Measurements from ENCODE around the gene PCNX2.

PCNX2 gene

DNA sequence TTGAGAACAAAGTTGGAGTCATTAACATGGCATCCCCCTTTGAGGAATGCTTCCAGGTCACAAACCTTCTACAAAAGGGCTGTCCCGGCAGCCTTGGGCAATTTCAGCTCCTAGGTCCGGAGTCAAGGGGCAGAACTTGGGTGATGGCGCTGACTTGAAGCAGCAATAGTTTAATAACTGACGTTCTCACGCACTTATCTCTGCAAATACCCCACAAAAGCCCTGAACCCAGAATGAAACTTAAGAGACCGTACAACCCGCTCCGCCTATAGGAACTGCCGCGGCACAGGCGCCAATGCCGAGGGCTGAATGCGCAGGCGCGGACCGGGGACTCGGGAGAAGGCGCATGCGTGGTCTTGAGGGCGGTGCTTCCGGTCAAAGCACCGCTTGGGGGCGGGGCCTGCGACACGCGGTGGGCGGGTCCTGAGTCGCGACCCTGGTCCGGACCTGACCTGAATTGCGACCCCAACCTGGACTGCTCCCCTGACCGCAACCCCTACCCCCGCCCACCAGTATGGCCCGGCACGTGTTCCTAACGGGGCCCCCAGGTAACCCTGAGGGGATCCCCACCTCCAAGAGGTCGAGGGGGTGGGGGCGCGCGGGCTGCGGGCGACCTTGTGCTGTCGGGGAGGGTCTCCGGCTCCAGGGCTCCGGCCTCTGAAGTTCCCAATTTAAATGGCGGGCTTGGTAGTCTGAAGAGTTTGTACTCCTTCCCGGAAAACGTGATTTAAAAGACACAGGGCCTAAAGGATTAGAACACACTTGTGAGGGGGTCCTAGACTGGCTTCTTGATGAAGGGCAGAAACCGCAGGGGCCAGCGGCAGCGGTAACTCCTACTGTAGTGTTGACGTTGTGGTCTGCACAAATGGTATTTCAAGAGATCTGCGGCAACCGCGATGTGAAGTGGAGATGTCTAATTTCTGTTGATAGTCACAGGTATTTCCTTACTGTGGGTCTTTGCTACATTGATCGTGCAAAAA, 345.0 kb downstream of the PCNX2 start, which contains the start of gene NTPCR:
NTPCR (plus strand) TSS at position 415 of the 980 bp plus-strand sequence; CDS start at position 515, 100 bp downstream.
- Histone ChIP-seq H3K4me1 (peaks cover 7% of the 10 kb centered on the region), H3K36me3 (no peaks in the 10 kb centered on the region; the same call in 1 of the 2 replicates), H3K4me3 (ENCODE audit: low read depth, low read length) (peak within 1 kb of the TSS; percentile 84), H3K9me3 (no peaks in the 10 kb centered on the region), H3K27me3 (no peaks in the 10 kb centered on the region)
- peak; percentile 97 for DNase-seq
- TF ChIP-seq, protein P1, sequence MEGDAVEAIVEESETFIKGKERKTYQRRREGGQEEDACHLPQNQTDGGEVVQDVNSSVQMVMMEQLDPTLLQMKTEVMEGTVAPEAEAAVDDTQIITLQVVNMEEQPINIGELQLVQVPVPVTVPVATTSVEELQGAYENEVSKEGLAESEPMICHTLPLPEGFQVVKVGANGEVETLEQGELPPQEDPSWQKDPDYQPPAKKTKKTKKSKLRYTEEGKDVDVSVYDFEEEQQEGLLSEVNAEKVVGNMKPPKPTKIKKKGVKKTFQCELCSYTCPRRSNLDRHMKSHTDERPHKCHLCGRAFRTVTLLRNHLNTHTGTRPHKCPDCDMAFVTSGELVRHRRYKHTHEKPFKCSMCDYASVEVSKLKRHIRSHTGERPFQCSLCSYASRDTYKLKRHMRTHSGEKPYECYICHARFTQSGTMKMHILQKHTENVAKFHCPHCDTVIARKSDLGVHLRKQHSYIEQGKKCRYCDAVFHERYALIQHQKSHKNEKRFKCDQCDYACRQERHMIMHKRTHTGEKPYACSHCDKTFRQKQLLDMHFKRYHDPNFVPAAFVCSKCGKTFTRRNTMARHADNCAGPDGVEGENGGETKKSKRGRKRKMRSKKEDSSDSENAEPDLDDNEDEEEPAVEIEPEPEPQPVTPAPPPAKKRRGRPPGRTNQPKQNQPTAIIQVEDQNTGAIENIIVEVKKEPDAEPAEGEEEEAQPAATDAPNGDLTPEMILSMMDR (IDR thresholded peaks at IDR 0.05; ENCODE audit: low read depth, low read length): no peak

DNA sequence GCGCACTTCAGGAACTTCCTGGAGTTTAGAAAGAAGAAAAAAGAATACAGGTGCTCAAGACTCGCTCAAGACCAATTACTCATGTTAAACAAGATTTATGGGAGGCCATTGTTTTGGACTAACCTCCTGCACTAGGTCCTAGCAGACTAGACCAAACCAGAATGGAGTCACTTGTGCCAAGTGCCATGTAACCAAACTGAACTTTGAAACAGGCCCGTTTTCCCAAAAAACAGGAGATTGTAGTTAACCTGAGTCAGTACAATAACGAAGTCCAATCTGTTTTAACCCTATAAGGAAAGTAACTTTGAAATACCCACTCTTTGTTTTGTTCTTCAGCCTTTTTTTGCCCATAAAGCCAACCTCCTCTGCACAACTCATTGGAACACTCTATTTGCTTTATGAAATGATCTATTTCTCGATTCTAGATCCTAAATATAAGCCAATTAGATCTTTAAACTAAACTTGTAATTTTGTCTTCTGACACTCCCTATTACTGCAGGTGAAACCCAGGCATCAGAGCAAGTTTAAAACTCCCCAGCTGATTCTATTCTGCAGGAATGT, 345.8 kb downstream of the PCNX2 start:
- Histone ChIP-seq H3K36me3 (no peaks in the 10 kb centered on the region; the same call in 1 of the 2 replicates), H3K4me3 (ENCODE audit: low read depth, low read length) (peak overlapping the region; percentile 84), H3K4me1 (peaks cover 7% of the 10 kb centered on the region), H3K27me3 (no peaks in the 10 kb centered on the region), H3K9me3 (no peaks in the 10 kb centered on the region)
- TF ChIP-seq, protein P1 (IDR thresholded peaks at IDR 0.05; ENCODE audit: low read depth, low read length): no peak
- no peak for DNase-seq

DNA sequence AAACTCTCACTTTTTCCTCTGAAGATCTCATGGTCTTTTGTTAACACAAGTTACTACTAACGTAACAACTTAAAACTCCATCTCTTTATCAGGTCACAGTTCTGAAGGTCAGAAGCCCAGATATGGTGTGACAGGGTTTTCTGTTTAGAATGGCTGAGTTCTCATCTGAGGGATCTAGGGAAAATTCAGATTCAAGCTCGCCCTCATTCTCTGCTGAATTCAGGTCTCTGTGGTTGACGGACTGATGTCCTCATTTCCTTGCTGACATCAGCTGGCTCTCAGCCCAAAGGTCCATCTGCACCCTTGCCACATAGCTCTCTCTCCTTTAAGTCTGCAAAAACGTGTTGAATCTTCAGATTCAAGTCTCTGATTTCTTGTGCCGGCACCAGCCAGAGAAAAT, 351.2 kb downstream of the PCNX2 start:
- H3K9me3 ChIP-seq: no peaks in the 10 kb centered on the region
- H3K27me3 ChIP-seq: no peaks in the 10 kb centered on the region
- TF ChIP-seq, protein P1 (IDR thresholded peaks at IDR 0.05; ENCODE audit: low read depth, low read length): no peak
- no peak overlapping the region for H3K4me3 ChIP-seq (ENCODE audit: low read depth, low read length)
- no peaks in the 10 kb centered on the region for H3K36me3 ChIP-seq
- H3K4me1 ChIP-seq: peaks cover 3% of the 10 kb centered on the region; the same call in 1 of the 2 replicates
- no peak for DNase-seq

DNA sequence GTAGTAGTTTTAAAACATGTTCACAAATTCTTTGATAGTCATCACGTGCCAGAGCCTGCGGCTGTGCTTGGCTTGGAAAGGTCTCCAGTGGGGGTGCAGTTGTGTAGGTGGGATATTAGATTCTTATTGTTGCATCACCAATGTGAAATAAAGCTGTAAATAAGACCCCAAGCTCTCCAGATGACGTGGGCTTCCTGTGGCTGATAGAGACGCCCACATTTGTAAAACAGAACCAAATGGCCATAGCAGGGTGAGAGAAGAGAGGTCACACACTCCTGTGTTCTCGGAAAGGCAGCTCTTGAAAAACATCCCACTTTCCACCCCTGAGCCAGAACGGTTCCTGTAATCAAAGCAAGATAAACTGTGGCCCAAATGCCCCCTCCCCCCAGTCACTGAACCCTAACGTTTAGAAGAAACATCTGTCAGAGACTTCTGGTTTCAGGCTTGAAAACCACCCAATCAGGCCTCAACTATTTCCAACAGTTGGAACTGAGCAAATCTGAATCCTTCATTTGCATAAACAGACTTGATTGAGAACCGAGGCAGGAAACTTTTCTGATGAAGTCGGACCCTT, 351.8 kb downstream of the PCNX2 start:
- TF ChIP-seq, protein P1 (IDR thresholded peaks at IDR 0.05; ENCODE audit: low read depth, low read length): no peak
- Histone ChIP-seq H3K4me1 (peaks cover 3% of the 10 kb centered on the region; the same call in 1 of the 2 replicates), H3K9me3 (no peaks in the 10 kb centered on the region), H3K4me3 (ENCODE audit: low read depth, low read length) (no peak overlapping the region), H3K27me3 (no peaks in the 10 kb centered on the region), H3K36me3 (no peaks in the 10 kb centered on the region)
- no peak for DNase-seq

DNA sequence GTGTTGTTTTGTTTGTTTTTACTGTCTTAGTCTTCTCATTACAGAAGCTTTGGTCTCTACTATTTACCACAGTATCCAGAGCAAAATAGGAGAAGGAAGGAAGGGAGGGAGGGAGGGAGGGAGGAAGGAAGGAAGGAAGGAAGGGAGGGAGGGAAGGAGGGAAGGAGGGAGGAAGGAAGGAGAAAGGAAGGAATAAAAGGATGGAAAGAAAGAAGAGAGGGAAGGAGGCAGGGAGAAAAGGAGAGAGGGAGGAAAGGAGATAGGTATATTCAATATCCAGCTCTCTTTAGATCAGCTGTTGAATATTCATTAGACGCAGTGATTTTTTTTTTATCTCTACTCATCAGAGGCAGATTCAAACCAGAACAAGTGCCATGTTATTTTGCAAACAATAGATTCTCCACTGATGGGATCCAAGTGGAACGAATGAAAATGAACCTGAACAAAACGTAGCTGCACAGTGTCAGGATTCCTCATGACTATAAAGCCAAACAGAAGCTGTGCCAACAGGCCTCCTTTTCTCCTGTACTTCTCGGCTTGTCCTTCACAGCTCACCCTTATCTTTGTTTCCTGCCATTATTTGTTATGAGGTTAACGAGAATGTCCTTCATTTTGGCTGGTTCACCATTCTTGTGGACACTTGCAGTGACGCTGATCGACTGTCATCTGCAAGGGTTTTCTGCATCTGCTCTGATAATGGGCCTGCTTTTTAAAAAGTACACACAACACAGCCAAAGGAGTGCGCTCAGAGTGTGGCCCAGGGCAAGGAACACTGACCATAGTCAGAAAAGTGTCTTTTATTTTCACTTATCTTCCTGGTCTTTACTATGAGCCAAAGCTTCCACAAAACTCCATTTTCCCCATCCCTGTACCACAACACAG, 352.9 kb downstream of the PCNX2 start:
- H3K4me1 ChIP-seq: peaks cover 3% of the 10 kb centered on the region; the same call in 1 of the 2 replicates
- no peaks in the 10 kb centered on the region for H3K27me3 ChIP-seq
- H3K9me3 ChIP-seq: no peaks in the 10 kb centered on the region
- TF ChIP-seq, protein P1 (IDR thresholded peaks at IDR 0.05; ENCODE audit: low read depth, low read length): no peak
- no peaks in the 10 kb centered on the region for H3K36me3 ChIP-seq
- no peak overlapping the region for H3K4me3 ChIP-seq (ENCODE audit: low read depth, low read length)
- no peak for DNase-seq
